Ovary (tissue), 3 donors: ENCODE measurements around the gene WDR6.

Source experiments
- CTCF ChIP-seq, 3 donors: fragments of 450-650 bp in 2 of 3; fragments of 200-600 bp in 1 of 3; IDR thresholded peaks; one replicate each; pipeline versions ENCODE4 v1.5.1 to v1.8.0; 2016 to 2022; ENCODE audit warnings: antibody characterized with exemption in 3 of 3, mild to moderate bottlenecking in 1 of 3
- POLR2A ChIP-seq: fragments of 450-650 bp; IDR thresholded peaks from one replicate; pipeline ENCODE4 v1.6.1; 2017; ENCODE audit warnings: antibody characterized with exemption, mild to moderate bottlenecking, moderate library complexity
- donor health status: DM: no; HTN: no; CAD: no.

GRCh38 chr3:49005303-49005680 lies 1.9 kb upstream of the WDR6 start:
- TF ChIP-seq POLR2A (no peak), CTCF (IDR thresholded peaks at IDR 0.05) (no peak)
